DND-41 (cell line): ENCODE data around the gene ZNF202.

Experiments used
- ATAC-seq: fragments of 200-7000 bp; cut with Tn5 transposase; 3 replicates; pipeline ENCODE4 v1.9.1; 2021; ENCODE audit warnings: low read depth; ENCODE audit not compliant: insufficient read depth
- DNase-seq: peaks from one replicate; pipeline ENCODE4 v3.0.0-alpha.2; 2020
- H2AFZ ChIP-seq: 2 replicates; pipeline ENCODE4 v1.6.0; 2012; ENCODE audit warnings: low read depth, low read length
- H3K27ac ChIP-seq: 2 replicates; pipeline ENCODE4 v1.5.1; 2012; ENCODE audit warnings: low read length, inconsistent platforms
- H3K27me3 ChIP-seq: fragments of 200-600 bp; sonication (generic); 2 replicates; pipeline ENCODE4 v1.6.0; 2012; ENCODE audit warnings: low read length, mild to moderate bottlenecking, inconsistent platforms; ENCODE audit not compliant: insufficient read depth, poor library complexity
- H3K36me3 ChIP-seq: 2 replicates; pipeline ENCODE4 v1.5.1; 2012; ENCODE audit warnings: low read length, inconsistent platforms; ENCODE audit not compliant: insufficient read depth
- H3K4me1 ChIP-seq: 2 replicates; pipeline ENCODE4 v1.5.1; 2012; ENCODE audit warnings: mild to moderate bottlenecking, low read length; ENCODE audit not compliant: insufficient read depth
- H3K4me2 ChIP-seq: 2 replicates; pipeline ENCODE4 v1.6.0; 2012; ENCODE audit warnings: mild to moderate bottlenecking, moderate library complexity, low read length, inconsistent platforms; ENCODE audit not compliant: insufficient read depth
- H3K4me3 ChIP-seq, 2 experiments: fragments of 200-600 bp in 1 of 2; shearing (Covaris generic) in 1 of 2; 2 replicates each; pipeline ENCODE4 v1.5.1; 2012 to 2016; ENCODE audit warnings: inconsistent platforms in 2 of 2, low read length in 2 of 2, mild to moderate bottlenecking in 2 of 2, low read depth in 1 of 2, moderate library complexity in 1 of 2
- H3K79me2 ChIP-seq: 2 replicates; pipeline ENCODE4 v1.6.0; 2012; ENCODE audit warnings: low read length, inconsistent platforms; ENCODE audit not compliant: insufficient read depth
- H3K9ac ChIP-seq: 2 replicates; pipeline ENCODE4 v1.6.0; 2012; ENCODE audit warnings: low read depth, mild to moderate bottlenecking, inconsistent platforms, low read length, moderate library complexity
- H3K9me3 ChIP-seq: 2 replicates; pipeline ENCODE4 v1.5.1; 2012; ENCODE audit warnings: low read length, moderate library complexity, mild to moderate bottlenecking, inconsistent platforms; ENCODE audit not compliant: insufficient read depth, severe bottlenecking
- H4K20me1 ChIP-seq: 2 replicates; pipeline ENCODE4 v1.6.0; 2012; ENCODE audit warnings: low read length; ENCODE audit not compliant: insufficient read depth
- CTCF ChIP-seq: IDR thresholded peaks from 2 replicates; pipeline ENCODE4 v1.5.1; 2012; ENCODE audit warnings: borderline replicate concordance, low read length, moderate library complexity, mild to moderate bottlenecking; ENCODE audit not compliant: poor library complexity, severe bottlenecking; ENCODE audit errors: extremely low read depth
- EZH2 ChIP-seq: IDR thresholded peaks from 3 replicates; pipeline ENCODE4 v1.6.1; 2012; ENCODE audit warnings: borderline replicate concordance, low read depth, mild to moderate bottlenecking, moderate library complexity, low read length, inconsistent platforms; ENCODE audit not compliant: severe bottlenecking

The ZNF202 gene

GRCh38 chr11:123775715-123776549, 34.5 kb upstream of the ZNF202 start:
- Histone ChIP-seq H3K9ac (no peak overlapping the region), H3K36me3 (no peaks in the 10 kb centered on the region), H3K9me3 (no peaks in the 10 kb centered on the region), H3K27ac (no peak overlapping the region), H3K4me2 (no peak overlapping the region), H2AFZ (no peak overlapping the region), H3K4me3 (no peak overlapping the region), H4K20me1 (no peaks in the 10 kb centered on the region), H3K79me2 (no peaks in the 10 kb centered on the region), H3K27me3 (no peaks in the 10 kb centered on the region), H3K4me1 (no peaks in the 10 kb centered on the region)
- DNase-seq = no peak
- no peak for ATAC-seq
- TF ChIP-seq EZH2 (no peak), CTCF (no peak)

GRCh38 chr11:123775289-123775688, 33.8 kb upstream of the ZNF202 start:
- H4K20me1 ChIP-seq = no peaks in the 10 kb centered on the region
- no peak for ATAC-seq
- H3K9me3 ChIP-seq = no peaks in the 10 kb centered on the region
- no peak overlapping the region for H2AFZ ChIP-seq
- no peaks in the 10 kb centered on the region for H3K79me2 ChIP-seq
- H3K27ac ChIP-seq = no peak overlapping the region
- H3K9ac ChIP-seq = no peak overlapping the region
- no peak for TF ChIP-seq EZH2
- no peak for TF ChIP-seq CTCF
- no peak overlapping the region for H3K4me3 ChIP-seq
- no peaks in the 10 kb centered on the region for H3K27me3 ChIP-seq
- no peak for DNase-seq
- H3K36me3 ChIP-seq = no peaks in the 10 kb centered on the region
- no peak overlapping the region for H3K4me2 ChIP-seq
- H3K4me1 ChIP-seq = no peaks in the 10 kb centered on the region

GRCh38 chr11:123773959-123774358, 32.5 kb upstream of the ZNF202 start:
- H3K9ac ChIP-seq = no peak overlapping the region
- no peak for DNase-seq
- H4K20me1 ChIP-seq = no peaks in the 10 kb centered on the region
- H3K27me3 ChIP-seq = no peaks in the 10 kb centered on the region
- no peaks in the 10 kb centered on the region for H3K9me3 ChIP-seq
- no peak overlapping the region for H2AFZ ChIP-seq
- H3K4me1 ChIP-seq = no peaks in the 10 kb centered on the region
- H3K4me3 ChIP-seq = no peak overlapping the region
- no peaks in the 10 kb centered on the region for H3K79me2 ChIP-seq
- TF ChIP-seq CTCF (no peak), EZH2 (no peak)
- H3K4me2 ChIP-seq = no peak overlapping the region
- no peaks in the 10 kb centered on the region for H3K36me3 ChIP-seq
- no peak for ATAC-seq
- no peak overlapping the region for H3K27ac ChIP-seq
